ENCODE data around the gene MEIG1. TPM values are rescaled to one million over a fixed set of nuclear protein-coding genes. Genes with fewer than 3 reads are reported as not detected.
"Not testable (repeated sequence)": the region's sequence is repeated elsewhere in the genome, so short reads cannot be mapped to it uniquely, and the experiment has no call there.

MEIG1 gene, protein sequence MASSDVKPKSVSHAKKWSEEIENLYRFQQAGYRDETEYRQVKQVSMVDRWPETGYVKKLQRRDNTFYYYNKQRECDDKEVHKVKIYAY
- not detected in 2 replicates for total RNA-seq (2014; rRNA removed; shearing (Covaris generic))

DNA sequence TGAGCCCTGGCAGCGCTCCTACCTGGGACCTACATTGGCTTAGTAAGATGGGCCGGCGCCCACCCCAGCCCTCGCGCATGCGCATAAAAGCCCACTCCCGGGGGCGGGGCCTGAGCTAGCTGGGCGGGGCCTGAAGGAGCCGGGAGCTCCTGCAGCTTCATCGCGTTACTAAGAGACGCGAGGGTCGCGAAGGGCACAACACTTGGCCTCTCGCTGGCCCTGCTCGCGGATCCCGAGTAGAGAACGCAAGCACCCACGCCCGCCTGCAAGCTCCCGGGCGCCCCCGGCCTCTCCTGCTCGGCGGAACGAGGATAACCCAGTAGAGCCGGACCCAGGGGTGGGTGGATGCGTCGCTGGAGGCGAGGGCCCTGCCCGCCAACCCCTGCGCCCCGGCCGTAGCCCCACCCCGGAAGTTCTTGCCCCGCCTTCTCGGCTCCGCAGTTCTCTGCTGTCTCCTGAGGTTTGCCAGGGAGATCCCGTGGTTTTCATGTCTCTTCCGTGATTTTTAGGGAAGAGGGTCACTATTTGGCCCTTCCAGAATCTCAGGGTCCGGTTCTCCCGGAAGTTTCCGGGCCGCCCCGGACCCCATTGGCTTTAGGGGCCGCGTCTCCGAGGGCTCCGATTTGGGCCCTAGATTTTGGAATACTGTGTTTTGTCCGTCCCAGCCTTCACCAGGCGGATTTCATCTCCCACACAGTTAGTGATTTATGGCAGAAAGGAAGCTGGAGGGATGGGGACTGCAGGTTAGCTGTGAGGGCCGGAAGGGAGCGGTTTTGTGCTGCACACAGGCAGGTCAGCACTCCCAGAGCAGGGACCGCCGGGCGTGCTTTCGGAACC, at the start of gene MEIG1:
MEIG1 (plus strand) TSS at position 168 of the 837 bp plus-strand sequence. CDS start 7,081 bp downstream, outside the sequence.
- DNase-seq, result peak; percentile 98

DNA sequence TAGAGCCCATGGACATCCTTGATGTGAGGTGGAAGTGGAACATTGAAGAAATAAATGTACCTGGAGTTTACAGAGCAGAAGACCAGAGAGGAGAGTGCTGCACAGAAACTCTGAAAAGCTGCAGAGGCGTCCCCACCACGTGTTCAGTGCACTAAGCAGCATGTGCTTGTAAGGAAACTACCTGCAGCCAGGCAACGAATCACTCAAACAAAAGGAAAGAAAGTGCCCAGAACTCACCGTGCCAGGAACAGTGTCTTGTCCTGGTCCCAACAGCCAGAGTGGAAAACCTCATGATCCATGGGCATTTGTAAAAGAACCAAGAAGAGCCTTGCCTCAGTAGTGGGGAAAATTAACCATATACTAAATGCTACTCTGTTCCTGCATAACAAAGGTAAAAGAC, 48.2 kb upstream of the MEIG1 start:
- Histone ChIP-seq H3K4me3 (ENCODE audit: insufficient read depth, low read depth, low read length) (no peak overlapping the region), H3K27me3 (ENCODE audit: control insufficient read depth, insufficient read depth, low read length) (no peaks in the 10 kb centered on the region), H3K36me3 (replicated peaks; ENCODE audit: control insufficient read depth, insufficient read depth, low read length) (peaks cover 8% of the 10 kb centered on the region)
- no peak for DNase-seq

More for the DNA sequence above, at the start of gene MEIG1:
- no peaks in the 10 kb centered on the region for H3K36me3 ChIP-seq (replicated peaks; ENCODE audit: control insufficient read depth, insufficient read depth, low read length)
- peak within 1 kb of the TSS; percentile 82 for H3K4me3 ChIP-seq (ENCODE audit: insufficient read depth, low read depth, low read length)
- H3K27me3 ChIP-seq (ENCODE audit: control insufficient read depth, insufficient read depth, low read length), result peaks cover 17% of the 10 kb centered on the region

DNA sequence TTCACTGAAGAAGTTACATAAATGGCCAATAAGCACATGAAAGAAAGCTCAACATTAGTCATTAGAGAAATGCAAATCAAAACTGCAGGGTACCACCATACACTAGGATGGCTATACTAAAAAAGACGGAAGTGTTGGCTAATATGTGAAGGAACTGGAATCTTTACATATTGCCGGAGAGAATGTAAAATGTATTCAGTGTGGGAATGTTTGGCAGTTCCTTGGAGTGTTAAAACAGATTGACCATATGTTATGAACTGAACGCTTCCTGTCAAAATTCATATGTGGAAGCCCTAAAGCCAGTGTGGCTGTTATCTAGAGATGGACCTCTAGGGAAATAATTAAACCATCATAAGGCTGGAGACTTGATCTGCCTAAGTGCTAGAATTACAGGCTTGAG, 47.4 kb upstream of the MEIG1 start:
- no peaks in the 10 kb centered on the region for H3K27me3 ChIP-seq (ENCODE audit: control insufficient read depth, insufficient read depth, low read length)
- H3K4me3 ChIP-seq (ENCODE audit: insufficient read depth, low read depth, low read length), result no peak overlapping the region
- no peak for DNase-seq
- peaks cover 7% of the 10 kb centered on the region for H3K36me3 ChIP-seq (replicated peaks; ENCODE audit: control insufficient read depth, insufficient read depth, low read length)

DNA sequence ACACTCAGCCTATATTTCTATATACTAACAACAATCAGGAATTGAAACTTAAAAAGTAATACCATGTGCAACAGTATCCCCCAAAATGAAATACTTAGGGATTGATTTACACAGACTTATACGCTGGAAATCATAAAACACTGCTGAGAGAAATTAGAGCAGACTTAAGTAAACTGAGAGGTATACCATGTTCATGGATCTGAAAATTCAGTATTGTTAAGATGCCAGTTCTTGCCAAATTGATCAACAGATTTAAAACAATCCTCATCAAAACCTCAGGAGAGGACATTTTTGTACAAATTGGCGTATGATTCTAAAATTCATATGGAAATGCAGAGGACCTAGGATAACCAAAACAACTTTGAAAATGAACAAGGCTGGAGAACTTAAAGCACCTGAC, 42.6 kb upstream of the MEIG1 start:
- DNase-seq, result no peak
- H3K36me3 ChIP-seq (replicated peaks; ENCODE audit: control insufficient read depth, insufficient read depth, low read length), result no peaks in the 10 kb centered on the region
- no peak overlapping the region for H3K4me3 ChIP-seq (ENCODE audit: insufficient read depth, low read depth, low read length)
- no peaks in the 10 kb centered on the region for H3K27me3 ChIP-seq (ENCODE audit: control insufficient read depth, insufficient read depth, low read length)

DNA sequence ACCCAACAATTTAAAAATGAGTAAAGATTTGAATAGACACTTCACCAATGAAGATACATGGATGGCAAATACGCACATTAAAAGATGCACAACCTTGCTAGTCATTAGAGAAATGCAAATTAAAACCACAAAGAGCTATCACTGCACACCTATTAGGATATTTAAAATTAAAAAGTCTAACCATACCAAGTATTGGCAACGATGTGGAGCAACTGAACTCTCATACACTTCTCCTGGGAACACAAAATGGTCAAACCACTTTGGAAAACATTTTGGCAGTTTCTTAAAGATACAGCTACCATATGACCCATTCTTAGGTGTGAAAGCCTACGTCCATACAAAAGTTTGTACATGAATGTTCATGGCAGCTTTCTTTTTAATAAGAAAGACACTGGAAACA, 41.4 kb upstream of the MEIG1 start:
- no peaks in the 10 kb centered on the region for H3K36me3 ChIP-seq (replicated peaks; ENCODE audit: control insufficient read depth, insufficient read depth, low read length)

DNA sequence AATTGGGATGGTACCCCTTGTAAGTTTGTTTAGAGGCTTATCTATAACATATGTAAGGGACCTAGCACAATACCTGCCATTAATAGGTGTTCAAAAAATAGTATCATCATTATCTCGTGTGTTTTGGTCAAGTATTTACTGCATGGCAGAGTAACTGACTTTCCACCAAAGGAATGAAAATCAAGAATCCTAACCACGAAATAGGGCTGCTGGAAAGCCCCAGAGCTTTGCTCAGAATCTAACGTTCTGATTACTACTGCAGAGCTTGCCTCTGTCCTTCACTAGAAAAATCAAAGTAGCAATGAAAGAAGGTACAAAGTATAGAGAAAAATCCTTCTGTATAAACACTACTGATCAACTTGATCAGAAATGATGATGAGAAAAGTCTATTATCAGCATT, 40.2 kb upstream of the MEIG1 start:
- H3K27me3 ChIP-seq (ENCODE audit: control insufficient read depth, insufficient read depth, low read length), result no peaks in the 10 kb centered on the region
- DNase-seq, result no peak
- H3K36me3 ChIP-seq (replicated peaks; ENCODE audit: control insufficient read depth, insufficient read depth, low read length), result no peaks in the 10 kb centered on the region
- H3K4me3 ChIP-seq (ENCODE audit: insufficient read depth, low read depth, low read length), result no peak overlapping the region

More for the DNA sequence above, 41.4 kb upstream of the MEIG1 start:
- H3K27me3 ChIP-seq (ENCODE audit: control insufficient read depth, insufficient read depth, low read length), result no peaks in the 10 kb centered on the region
- DNase-seq, result no peak
- H3K4me3 ChIP-seq (ENCODE audit: insufficient read depth, low read depth, low read length), result no peak overlapping the region

DNA sequence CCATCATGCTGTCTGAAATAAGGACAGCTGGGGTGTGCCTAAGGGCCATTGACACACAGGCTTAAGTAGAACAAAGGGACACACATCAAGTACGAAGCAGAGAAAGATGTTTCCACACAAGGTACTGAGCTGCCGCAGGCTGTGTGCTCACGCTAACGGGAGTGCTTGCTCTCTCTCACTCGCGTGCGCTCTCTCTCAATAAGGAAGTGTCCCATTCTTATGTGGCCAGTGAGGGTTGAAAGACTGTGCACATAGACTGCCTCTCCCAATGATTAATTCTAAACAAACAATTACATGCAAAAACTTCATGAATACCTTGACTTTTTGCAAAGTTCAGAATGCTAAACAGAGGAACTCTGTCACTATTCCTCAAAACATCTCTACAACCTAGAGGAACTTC, 35.2 kb upstream of the MEIG1 start:
- H3K27me3 ChIP-seq (ENCODE audit: control insufficient read depth, insufficient read depth, low read length), result no peaks in the 10 kb centered on the region

DNA sequence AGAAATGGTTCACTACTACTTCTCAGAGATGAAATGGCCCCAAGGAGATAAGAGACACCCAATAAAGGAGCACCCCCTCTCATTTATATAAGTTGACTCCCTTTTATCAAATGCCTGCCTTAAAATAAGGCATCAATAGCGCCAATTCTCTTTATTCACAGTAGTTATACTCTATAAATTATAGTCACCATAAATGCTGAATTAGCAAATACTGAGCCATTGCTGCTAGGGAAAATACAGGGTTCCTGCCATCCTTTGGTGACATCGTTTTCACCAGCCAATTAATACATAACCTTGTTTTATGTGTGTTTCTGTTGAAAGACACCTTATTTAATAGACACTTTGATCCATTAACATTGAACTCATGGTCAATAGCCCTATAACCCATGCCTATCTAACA, 33.9 kb upstream of the MEIG1 start:
- Histone ChIP-seq H3K36me3 (replicated peaks; ENCODE audit: control insufficient read depth, insufficient read depth, low read length) (no peaks in the 10 kb centered on the region), H3K4me3 (ENCODE audit: insufficient read depth, low read depth, low read length) (no peak overlapping the region), H3K27me3 (ENCODE audit: control insufficient read depth, insufficient read depth, low read length) (no peaks in the 10 kb centered on the region)
- no peak for DNase-seq

More for the DNA sequence above, 35.2 kb upstream of the MEIG1 start:
- no peak for DNase-seq
- no peak overlapping the region for H3K4me3 ChIP-seq (ENCODE audit: insufficient read depth, low read depth, low read length)
- no peaks in the 10 kb centered on the region for H3K36me3 ChIP-seq (replicated peaks; ENCODE audit: control insufficient read depth, insufficient read depth, low read length)

DNA sequence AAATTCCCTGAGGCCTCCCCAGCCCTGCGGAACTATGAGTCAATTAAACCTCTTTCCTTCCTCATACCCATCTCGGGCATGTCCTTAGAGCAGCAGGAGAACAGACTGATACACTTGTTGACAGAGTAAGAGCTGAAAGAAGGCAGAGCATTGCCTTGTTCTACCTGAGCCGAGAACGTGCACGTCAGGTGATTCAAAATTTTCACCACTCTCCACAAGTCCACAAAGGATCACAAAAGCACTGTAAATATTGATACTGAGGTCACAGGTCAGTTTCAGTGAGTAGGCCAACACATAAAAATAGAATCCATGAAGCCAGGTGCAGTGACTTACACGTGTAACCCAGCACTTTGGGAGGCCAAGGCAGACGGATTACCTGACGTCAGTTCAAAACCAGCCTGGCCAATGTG, 33.1 kb upstream of the MEIG1 start:
- Histone ChIP-seq H3K36me3 (replicated peaks; ENCODE audit: control insufficient read depth, insufficient read depth, low read length) (no peaks in the 10 kb centered on the region), H3K27me3 (ENCODE audit: control insufficient read depth, insufficient read depth, low read length) (no peaks in the 10 kb centered on the region), H3K4me3 (ENCODE audit: insufficient read depth, low read depth, low read length) (no peak overlapping the region)
- no peak for DNase-seq

DNA sequence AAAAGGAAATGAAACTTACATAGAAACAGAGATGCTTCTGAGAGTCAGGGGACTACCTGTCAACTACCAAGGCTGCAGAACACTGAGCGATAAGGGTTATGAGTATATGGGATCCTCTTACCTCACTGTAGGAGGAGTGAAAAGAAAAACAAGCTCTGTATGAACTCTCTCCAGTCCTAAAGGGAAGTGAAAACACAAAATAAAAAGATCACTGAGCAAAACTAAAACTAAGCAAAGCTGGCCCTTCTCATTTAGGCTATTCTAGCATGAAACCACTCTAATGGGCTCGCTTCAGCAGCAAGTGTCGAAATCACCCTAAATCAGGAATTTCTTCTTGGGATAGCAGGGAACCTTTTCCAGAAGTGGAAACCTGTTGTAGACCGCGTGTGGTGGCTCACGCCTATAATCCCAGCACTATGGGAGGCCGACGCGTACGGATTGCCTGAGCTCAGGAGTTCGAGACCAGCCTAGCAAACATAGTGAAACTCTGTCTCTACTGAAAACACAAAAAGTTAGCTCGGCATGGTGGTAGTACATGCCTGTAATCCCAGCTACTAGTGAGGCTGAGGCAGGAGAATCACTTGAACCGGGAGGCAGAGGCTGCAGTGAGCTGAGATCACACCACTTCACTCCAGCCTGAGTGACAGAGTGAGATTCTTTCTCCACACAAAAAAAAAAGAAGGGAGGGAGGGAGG, 32.3 kb upstream of the MEIG1 start:
- Histone ChIP-seq H3K4me3 (ENCODE audit: insufficient read depth, low read depth, low read length) (no peak overlapping the region), H3K27me3 (ENCODE audit: control insufficient read depth, insufficient read depth, low read length) (no peaks in the 10 kb centered on the region), H3K36me3 (replicated peaks; ENCODE audit: control insufficient read depth, insufficient read depth, low read length) (no peaks in the 10 kb centered on the region)
- no peak for DNase-seq

DNA sequence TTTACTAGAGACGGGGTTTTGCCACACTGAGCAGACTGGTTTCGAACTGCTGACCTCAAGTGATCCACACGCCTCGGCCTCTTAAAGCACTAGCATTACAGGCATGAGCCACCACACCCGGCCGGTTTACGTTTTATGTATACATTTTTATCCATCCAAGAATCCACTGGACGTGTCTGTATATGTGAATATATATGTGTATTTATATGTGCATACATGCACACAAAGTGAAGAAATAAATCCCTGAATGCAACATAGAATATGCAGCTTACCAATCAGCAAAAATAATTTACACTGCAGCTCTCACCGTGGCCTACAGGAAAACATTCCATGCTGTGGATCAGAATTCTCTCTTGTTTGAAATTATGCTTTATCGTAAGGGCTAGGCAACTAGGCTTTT, 28.6 kb upstream of the MEIG1 start:
- Histone ChIP-seq H3K4me3 (ENCODE audit: insufficient read depth, low read depth, low read length) (no peak overlapping the region), H3K36me3 (replicated peaks; ENCODE audit: control insufficient read depth, insufficient read depth, low read length) (no peaks in the 10 kb centered on the region; the same call in 1 of the 2 replicates), H3K27me3 (ENCODE audit: control insufficient read depth, insufficient read depth, low read length) (no peaks in the 10 kb centered on the region)
- DNase-seq, result no peak

DNA sequence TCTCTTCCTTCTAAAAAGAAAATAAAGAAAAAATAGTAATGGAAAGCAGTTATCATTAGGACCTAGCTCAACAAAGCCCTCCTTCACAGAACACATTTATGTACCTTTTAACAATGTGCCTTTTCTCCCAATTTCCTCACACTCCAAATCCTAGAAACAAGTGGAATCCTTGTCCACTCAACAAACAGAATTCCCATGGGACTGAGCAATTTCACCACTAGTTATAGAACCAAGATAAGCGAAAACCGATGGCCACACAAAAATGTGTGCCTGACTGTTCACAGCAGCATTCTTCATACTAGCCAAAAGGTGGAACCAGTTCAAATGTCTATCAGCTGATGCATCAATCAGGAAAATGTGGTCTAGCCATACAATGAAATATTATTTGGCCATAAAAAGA, 22.6 kb upstream of the MEIG1 start:
- no peak for DNase-seq
- Histone ChIP-seq H3K27me3 (ENCODE audit: control insufficient read depth, insufficient read depth, low read length) (no peaks in the 10 kb centered on the region), H3K4me3 (ENCODE audit: insufficient read depth, low read depth, low read length) (no peak overlapping the region), H3K36me3 (replicated peaks; ENCODE audit: control insufficient read depth, insufficient read depth, low read length) (no peaks in the 10 kb centered on the region; the same call in 1 of the 2 replicates)

DNA sequence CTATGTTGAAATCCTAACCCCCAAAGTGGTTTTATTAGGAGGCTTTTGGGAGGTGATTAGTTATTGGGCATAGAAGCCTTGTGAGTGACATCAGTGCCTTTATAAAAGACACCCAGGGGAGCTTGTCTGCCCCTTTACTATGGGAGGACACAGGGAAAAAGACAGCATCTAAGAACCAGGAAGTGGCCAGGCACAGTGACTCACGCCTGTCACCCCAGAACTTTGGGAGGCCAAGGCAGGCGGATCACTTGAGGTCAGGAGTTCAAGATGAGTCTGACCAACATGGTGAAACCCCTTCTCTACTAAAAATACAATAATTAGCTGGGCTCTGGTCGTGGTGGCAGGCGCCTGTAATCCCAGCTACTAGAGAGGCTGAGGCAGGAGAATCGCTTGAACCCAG, 20.2 kb upstream of the MEIG1 start:
- H3K27me3 ChIP-seq (ENCODE audit: control insufficient read depth, insufficient read depth, low read length); DNase-seq; H3K36me3 ChIP-seq (replicated peaks; ENCODE audit: control insufficient read depth, insufficient read depth, low read length); H3K4me3 ChIP-seq (ENCODE audit: insufficient read depth, low read depth, low read length): not testable (repeated sequence)

DNA sequence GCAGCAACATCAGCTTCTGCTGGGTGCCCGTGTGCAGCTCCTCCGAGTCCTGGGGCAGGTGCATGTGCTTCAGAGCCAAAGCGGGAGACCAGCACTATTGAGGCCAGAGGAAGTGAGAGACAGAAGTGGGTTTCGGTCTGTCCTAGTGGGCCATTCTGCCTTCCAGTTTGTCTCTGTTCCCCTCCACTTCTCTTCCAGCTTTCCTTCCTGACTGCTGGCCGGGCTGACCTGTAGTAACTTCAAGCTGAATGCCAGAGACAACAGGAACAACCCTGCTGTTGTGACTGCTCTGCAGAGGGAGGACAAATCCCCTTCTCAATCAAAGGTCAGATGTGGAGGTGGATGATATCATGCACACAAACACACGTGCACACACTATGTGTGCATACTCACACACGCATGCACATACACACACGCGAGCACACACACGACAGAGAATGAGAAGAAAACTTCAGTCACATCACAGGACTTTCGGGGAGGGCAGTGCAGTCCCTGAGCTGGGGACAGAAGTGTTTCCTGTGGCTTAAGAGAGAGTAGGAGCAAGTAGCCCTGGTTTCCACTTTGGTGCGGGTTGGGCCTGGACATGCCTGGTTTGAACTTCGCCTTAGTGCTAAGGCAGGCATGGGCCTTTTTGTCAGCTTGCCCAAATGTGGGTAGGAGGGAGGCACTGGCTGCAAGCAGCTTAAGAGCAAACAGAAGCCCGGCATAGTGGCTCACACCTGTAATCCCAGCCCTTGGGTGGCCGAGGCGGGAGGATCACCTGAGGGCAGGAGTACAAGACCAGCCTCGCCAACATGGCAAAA, 16.8 kb upstream of the MEIG1 start:
- not testable (repeated sequence) for H3K27me3 ChIP-seq (ENCODE audit: control insufficient read depth, insufficient read depth, low read length); DNase-seq; H3K4me3 ChIP-seq (ENCODE audit: insufficient read depth, low read depth, low read length); H3K36me3 ChIP-seq (replicated peaks; ENCODE audit: control insufficient read depth, insufficient read depth, low read length)

Data from H7 (cell line).